Measurements from ENCODE around the gene KLRD1.
"Not testable (repeated sequence)": the region's sequence is repeated elsewhere in the genome, so short reads cannot be mapped to it uniquely, and the experiment has no call there.

The KLRD1 gene

DNA sequence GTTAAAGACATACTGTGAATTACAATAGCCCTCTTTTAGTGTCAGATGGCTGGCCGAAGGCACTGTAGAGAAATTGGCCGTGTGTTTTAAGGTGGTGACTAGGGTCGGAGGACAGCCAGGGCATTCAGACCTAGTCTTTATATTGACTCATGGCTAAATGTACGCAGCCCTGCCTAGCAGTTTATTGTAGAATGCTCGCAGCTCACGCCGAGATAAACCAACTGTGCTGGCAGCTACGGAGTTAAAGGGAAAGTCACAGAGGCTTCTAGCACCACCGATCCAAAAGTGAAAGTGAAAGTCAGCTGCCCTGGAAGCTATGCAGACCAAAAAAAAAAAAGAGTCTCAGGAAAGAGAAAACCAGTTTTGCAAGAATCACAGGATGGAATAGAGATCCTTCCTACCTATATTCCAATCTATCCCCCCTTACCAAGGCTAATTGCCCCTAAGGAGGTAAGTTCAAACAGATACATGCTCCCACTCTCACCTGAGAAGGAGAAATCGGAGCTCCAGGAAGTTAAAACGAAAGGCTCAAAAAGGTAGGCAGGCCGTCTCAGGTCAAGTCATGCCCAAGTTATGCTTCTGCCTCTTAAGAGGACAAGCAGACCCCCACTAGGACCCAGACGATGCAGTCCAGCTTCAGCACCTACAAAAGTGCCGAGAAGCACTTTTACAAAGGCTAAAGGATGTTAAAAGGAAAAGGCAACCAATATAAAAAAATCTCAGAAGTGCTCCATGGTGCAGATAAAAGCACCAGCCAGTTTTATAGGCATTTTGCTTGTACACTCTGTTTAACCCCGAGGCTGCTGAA lies 57.3 kb downstream of the KLRD1 start:
- peak overlapping the region; percentile 96 for H3K27ac ChIP-seq (ENCODE audit: low read depth, low read length)
- no peaks in the 10 kb centered on the region for H3K27me3 ChIP-seq (ENCODE audit: control insufficient read depth, insufficient read depth, low read length)
- peak overlapping the region; percentile 93 for H3K4me3 ChIP-seq (ENCODE audit: low read length)
- H3K36me3 ChIP-seq (ENCODE audit: control insufficient read depth, insufficient read depth, low read length) = no peaks in the 10 kb centered on the region
- peaks cover 11% of the 10 kb centered on the region for H3K4me1 ChIP-seq (ENCODE audit: control insufficient read depth, insufficient read depth, low read length)
- H3K9ac ChIP-seq (ENCODE audit: low read length) = peak overlapping the region; percentile 77

DNA sequence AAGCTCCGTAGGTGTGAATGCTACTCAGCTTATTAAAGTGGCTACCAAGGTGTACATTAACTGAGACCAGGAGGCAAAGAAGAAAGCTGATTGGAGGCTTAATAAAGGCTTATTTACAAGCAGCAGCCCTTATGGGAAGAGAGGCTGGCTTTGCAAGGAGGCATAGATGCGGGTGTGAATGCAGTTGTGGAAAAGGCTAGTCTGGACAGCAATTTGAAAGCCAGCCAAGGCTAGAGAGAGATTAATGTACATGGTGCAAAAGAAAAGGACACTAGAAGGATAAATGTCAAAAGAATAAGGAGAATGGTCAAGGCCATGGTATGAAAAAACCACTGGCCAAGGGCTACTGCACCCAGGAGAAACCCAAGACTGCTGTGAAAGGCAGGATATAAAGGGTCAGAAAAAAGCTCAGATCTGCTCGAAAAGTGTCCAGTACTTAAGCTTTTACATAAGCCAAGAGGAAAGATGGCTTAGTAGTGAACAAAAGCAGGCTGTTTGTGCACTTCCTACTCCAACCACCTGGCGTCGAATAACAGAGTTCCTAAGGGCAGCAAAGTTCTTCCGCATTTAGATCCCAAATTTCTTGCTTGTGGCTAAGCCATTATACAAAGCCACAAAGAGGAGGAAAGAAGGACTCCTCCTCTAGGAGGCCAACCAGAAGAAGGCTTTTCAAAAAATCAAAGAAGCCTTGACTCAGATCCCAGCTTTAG lies 58.2 kb downstream of the KLRD1 start:
- Histone ChIP-seq H3K27me3 (ENCODE audit: control insufficient read depth, insufficient read depth, low read length) (no peaks in the 10 kb centered on the region), H3K4me3 (ENCODE audit: low read length) (peak overlapping the region; percentile 93), H3K9ac (ENCODE audit: low read length) (no peak overlapping the region), H3K27ac (ENCODE audit: low read depth, low read length) (peak overlapping the region; percentile 96), H3K36me3 (ENCODE audit: control insufficient read depth, insufficient read depth, low read length) (no peaks in the 10 kb centered on the region), H3K4me1 (ENCODE audit: control insufficient read depth, insufficient read depth, low read length) (peaks cover 11% of the 10 kb centered on the region)

DNA sequence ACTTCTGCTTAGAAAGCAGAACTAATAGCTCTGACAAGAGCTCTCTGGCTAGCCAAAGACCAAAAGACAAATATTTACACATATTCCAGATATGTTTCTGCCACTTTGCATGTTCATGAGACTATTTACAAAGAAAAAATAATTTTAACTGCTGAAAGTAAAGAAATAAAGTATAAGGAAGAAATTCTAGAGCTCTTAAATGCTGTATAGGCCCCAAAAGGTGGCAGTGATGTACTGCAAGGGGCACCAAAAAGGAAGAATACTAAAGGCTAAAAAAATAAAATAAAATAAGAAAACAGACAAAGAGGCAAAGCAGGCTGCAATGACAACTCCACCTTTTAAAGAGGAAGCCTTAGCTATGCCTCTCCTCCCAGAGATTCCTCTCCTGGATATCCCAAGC lies 59.2 kb downstream of the KLRD1 start:
- no peak overlapping the region for H3K9ac ChIP-seq (ENCODE audit: low read length)
- H3K4me3 ChIP-seq (ENCODE audit: low read length) = no peak overlapping the region
- no peaks in the 10 kb centered on the region for H3K27me3 ChIP-seq (ENCODE audit: control insufficient read depth, insufficient read depth, low read length)
- H3K36me3 ChIP-seq (ENCODE audit: control insufficient read depth, insufficient read depth, low read length) = no peaks in the 10 kb centered on the region
- H3K27ac ChIP-seq (ENCODE audit: low read depth, low read length) = no peak overlapping the region
- H3K4me1 ChIP-seq (ENCODE audit: control insufficient read depth, insufficient read depth, low read length) = peaks cover 11% of the 10 kb centered on the region

DNA sequence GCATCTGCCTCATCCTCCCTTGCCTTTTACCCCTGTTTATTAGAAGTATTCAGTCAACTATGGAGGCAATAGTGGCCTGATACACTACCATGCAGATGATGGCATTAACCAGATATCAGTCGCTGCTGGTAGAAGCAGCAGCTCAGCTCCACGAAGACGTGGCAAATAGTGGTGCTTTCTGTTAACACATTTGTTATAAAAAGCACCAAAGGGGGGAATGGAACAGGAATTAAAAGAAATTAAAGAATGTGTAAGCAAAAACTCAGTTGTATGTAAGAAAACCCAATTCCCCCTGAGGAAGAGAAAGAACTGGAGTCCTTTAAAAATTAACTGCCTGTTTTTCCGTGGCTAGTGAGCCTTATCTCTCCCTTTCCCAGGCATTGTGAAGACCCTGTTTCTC lies 60.0 kb downstream of the KLRD1 start:
- not testable (repeated sequence) for H3K27ac ChIP-seq (ENCODE audit: low read depth, low read length); H3K4me1 ChIP-seq (ENCODE audit: control insufficient read depth, insufficient read depth, low read length); H3K36me3 ChIP-seq (ENCODE audit: control insufficient read depth, insufficient read depth, low read length); H3K4me3 ChIP-seq (ENCODE audit: low read length); H3K27me3 ChIP-seq (ENCODE audit: control insufficient read depth, insufficient read depth, low read length)
- peak overlapping the region; percentile 21 for H3K9ac ChIP-seq (ENCODE audit: low read length)

DNA sequence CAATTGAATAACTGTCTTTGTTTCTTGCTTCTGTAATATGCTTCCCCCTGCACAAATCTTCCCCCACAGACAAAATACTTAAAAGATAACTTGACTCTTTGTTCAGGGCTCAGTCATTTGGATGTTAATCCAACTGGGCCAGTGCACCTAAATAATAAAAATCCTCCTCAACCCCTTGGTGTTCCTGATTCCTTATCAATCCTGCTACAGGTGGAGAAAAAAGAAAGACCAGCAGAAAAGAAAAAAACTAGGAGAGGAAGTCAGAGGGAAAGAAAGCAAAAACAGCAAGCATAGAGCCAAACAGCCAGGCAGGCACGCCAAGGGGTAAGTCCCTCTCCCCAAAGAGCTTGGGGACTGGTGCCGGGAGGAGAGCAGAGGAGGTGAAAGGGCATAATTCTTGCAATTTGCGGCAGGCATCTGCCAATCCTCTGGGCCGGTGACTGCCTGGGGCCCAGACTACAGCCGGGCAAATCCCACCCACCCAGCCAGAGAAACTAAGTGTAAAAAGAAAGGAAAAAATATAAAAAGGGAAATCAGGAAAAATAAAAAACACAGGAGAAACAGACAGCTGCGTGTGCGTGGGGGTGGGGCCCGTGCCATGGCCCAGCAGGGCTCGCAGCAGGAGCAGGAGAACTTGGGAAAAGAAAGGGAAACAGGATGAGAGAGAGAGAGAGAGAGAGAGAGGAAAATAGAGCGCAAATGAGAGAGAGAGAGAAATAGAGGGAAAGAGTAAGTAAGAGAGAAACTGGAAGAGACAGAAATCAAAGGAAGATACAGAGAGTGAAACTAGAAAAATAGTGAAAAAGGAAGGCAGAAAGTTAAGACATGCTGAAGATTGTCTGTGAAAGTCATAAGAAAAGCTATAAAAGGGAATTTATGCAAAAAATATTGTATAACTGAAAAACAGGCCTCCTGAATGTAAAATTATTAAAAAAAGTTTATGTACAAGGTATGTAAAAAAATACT lies 60.8 kb downstream of the KLRD1 start:
- no peaks in the 10 kb centered on the region for H3K36me3 ChIP-seq (ENCODE audit: control insufficient read depth, insufficient read depth, low read length)
- no peak overlapping the region for H3K4me3 ChIP-seq (ENCODE audit: low read length)
- no peak overlapping the region for H3K9ac ChIP-seq (ENCODE audit: low read length)
- H3K27ac ChIP-seq (ENCODE audit: low read depth, low read length) = no peak overlapping the region
- H3K27me3 ChIP-seq (ENCODE audit: control insufficient read depth, insufficient read depth, low read length) = no peaks in the 10 kb centered on the region
- peaks cover 6% of the 10 kb centered on the region for H3K4me1 ChIP-seq (ENCODE audit: control insufficient read depth, insufficient read depth, low read length)

DNA sequence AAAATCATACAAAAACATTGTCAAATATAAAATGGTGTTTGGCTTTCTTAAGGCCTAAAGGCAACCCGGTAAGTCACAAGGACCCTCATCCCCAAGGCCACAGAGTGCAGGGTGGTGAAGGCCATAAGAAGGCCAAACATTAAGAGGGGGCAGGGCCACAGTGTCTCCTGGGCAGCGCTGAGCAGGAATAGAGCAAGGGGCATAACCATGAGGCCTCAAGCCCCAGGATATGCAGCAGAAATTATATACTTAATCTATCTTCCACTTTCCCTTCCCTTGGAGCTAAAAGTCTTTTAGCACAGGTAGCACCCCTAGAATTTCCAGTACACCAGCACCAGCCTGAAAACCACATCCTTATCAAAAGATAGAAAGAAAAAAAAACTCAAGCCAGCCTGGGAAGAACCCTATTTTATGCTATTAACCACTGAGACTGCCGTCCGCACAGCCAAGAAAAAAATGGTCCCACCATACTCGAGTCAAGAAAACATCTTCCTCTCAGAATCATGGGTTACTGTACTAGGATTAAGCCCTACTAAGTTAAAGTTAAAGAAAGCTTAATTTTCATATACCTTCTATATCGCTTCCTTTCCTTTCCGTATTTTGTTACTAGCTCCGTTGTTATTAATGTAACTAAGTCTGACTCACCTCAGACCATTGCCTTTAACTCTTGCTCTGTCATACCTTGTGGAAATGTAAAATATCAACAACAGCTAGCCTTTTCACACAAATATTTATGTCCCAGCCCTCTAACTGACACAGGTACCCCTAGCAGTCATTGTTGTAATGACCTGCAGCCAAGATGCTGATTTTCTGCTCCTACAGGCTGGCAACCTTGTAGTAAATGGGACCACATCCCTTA lies 62.1 kb downstream of the KLRD1 start:
- Histone ChIP-seq H3K4me3 (ENCODE audit: low read length) (no peak overlapping the region), H3K36me3 (ENCODE audit: control insufficient read depth, insufficient read depth, low read length) (no peaks in the 10 kb centered on the region), H3K27me3 (ENCODE audit: control insufficient read depth, insufficient read depth, low read length) (no peaks in the 10 kb centered on the region), H3K4me1 (ENCODE audit: control insufficient read depth, insufficient read depth, low read length) (peaks cover 6% of the 10 kb centered on the region), H3K9ac (ENCODE audit: low read length) (no peak overlapping the region), H3K27ac (ENCODE audit: low read depth, low read length) (no peak overlapping the region)

DNA sequence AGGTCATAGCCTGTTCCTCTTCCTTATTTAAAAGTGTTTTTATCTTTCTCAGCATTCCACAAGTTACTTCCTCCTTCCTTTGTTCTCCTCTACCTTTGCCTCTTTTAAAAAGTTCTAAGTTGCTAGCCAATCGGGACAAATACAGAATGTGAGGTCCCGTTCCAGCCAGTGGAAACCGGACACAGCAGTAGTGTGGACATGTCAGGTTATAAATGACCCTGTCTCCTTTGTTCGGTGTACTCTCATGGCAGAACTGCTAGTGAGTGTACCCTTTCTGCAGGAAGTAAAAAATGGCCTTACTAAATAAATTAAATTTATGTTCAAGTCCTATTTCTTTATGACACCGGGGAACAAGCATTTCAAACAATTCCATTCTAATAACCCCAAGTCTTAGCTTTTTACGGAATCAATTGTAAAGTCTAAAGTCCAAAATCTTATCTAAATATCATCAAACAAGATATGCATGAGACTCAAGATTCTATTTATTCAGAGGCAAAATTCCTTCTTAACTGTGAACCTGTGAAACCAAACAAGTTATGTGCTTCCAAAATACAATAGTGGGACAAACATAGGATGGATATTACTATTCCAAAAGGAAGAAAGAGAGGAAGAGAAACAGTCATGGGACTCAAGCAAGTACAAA lies 64.3 kb downstream of the KLRD1 start:
- H3K4me1 ChIP-seq (ENCODE audit: control insufficient read depth, insufficient read depth, low read length); H3K9ac ChIP-seq (ENCODE audit: low read length); H3K4me3 ChIP-seq (ENCODE audit: low read length); H3K27ac ChIP-seq (ENCODE audit: low read depth, low read length); H3K36me3 ChIP-seq (ENCODE audit: control insufficient read depth, insufficient read depth, low read length); H3K27me3 ChIP-seq (ENCODE audit: control insufficient read depth, insufficient read depth, low read length): not testable (repeated sequence)

DNA sequence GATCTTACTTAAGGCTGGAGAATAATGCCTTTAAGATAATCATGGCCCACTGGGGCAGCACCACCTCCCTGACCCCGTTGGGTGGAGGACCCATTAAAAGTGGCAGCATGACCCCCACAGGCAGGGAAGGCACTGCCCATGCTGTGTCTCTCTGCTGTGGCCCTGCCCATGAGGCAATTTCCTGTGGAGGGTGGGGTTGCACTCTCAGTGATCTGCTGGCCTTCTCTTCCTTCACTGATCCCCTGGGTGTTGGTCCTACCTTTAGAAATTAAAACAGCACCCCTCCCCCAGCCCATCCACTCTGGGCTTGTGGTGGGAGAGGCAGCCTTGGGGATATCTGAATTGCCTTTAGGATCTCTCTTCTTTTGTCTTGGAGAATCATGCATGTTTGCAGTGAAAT lies 64.9 kb downstream of the KLRD1 start:
- H3K4me3 ChIP-seq (ENCODE audit: low read length) = no peak overlapping the region
- H3K27me3 ChIP-seq (ENCODE audit: control insufficient read depth, insufficient read depth, low read length) = no peaks in the 10 kb centered on the region
- H3K4me1 ChIP-seq (ENCODE audit: control insufficient read depth, insufficient read depth, low read length) = no peaks in the 10 kb centered on the region
- H3K27ac ChIP-seq (ENCODE audit: low read depth, low read length) = no peak overlapping the region
- no peaks in the 10 kb centered on the region for H3K36me3 ChIP-seq (ENCODE audit: control insufficient read depth, insufficient read depth, low read length)
- no peak overlapping the region for H3K9ac ChIP-seq (ENCODE audit: low read length)

DNA sequence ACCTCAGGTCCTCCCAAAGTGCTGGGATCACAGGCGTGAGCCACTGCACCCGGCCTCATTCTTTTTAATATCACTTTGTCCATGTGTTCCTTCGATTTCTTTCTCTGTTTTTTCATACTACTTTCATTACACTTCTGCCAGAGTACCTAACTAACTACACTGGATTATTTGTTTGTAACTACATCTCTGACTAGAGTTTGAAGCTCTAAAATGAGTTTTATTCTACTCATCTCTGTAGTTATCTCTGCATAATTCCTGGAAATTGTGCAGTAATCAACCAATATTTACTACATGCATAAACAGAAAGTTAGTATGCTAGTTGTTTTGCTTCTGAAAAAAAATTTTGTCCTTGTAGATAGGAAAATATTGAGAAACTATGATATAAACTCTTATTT lies 67.0 kb downstream of the KLRD1 start:
- H3K27me3 ChIP-seq (ENCODE audit: control insufficient read depth, insufficient read depth, low read length) = no peaks in the 10 kb centered on the region
- H3K4me3 ChIP-seq (ENCODE audit: low read length) = no peak overlapping the region
- H3K4me1 ChIP-seq (ENCODE audit: control insufficient read depth, insufficient read depth, low read length) = no peaks in the 10 kb centered on the region
- H3K27ac ChIP-seq (ENCODE audit: low read depth, low read length) = no peak overlapping the region
- no peak overlapping the region for H3K9ac ChIP-seq (ENCODE audit: low read length)
- no peaks in the 10 kb centered on the region for H3K36me3 ChIP-seq (ENCODE audit: control insufficient read depth, insufficient read depth, low read length)

DNA sequence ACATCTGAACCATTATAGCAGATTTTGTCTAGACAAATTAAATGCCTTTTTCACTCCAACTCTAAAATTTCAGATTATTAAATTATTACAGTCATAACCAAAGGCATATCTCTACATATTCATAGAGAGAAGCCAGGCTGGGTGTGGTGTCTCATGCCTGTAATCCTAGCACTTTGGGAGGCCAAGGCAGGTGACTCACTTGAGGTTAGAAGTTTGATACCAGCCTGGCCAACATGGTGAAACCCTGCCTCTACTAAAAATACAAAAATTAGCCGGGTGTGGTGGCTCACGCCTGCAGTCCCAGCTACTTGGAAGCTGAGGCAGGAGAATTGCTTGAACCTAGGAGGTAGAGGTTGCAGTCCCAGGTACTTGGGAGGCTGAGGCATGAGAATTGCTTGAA lies 71.1 kb downstream of the KLRD1 start:
- H3K9ac ChIP-seq (ENCODE audit: low read length); H3K27ac ChIP-seq (ENCODE audit: low read depth, low read length); H3K36me3 ChIP-seq (ENCODE audit: control insufficient read depth, insufficient read depth, low read length); H3K27me3 ChIP-seq (ENCODE audit: control insufficient read depth, insufficient read depth, low read length); H3K4me1 ChIP-seq (ENCODE audit: control insufficient read depth, insufficient read depth, low read length); H3K4me3 ChIP-seq (ENCODE audit: low read length): not testable (repeated sequence)
